ENCODE data around the gene FMN2. TPM values are rescaled to one million over a fixed set of nuclear protein-coding genes. Genes with fewer than 3 reads are reported as not detected.

FMN2 gene
- polyA plus RNA-seq, 3 donors, result 5.1 to 7.4 (median 5.4) TPM

DNA sequence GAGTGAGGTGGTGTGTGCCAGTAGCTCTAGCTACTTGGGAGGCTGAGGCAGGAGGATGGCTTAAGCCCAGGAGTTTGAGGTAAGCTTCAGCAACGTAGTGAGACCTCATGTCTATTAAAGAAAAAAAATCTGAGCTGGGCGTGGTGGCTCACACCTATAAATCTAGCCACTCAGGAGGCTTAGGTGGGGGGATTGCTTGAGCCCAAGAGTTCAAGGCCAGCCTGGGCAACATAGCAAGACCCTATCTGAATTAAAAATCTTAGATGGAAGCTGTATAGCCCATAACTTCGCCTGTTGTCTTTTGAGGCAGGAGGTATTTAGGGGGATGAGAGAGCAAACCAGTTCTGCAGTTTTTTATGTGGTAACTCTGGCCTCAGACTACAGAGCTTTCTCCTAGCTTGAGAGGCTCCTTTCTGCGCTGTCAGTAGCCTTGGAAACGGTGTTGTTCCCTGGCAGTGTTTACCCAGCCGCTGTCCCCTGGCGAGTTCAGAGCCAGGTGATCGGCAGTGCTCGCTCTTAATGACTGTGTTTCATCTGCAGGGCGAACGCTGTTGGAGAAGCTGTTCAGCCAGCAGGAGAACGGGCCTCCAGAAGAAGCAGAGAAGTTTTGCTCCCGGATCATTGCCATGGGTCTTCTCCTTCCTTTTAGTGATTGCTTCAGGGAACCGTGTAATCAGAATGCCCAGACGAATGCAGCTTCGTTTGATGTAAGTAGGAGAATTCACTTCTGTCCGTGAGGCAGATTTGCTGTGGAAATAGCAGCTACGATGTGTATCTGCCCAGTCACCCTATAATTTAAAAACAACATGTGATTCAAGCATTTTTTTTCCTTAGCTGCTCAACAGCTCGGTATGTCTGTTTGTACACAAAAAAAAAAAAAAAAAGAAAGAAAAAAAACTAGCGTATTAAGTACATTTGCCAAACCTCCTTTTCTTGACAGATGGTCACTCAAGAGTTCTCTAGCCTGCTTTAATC is 31.2 kb downstream of the FMN2 start:
- peak in 10 of 11 donors; percentile 7 to 66 (median 40) for DNase-seq (ENCODE audit: extremely low read depth in 1 of 11, low read depth in 9 of 11, low spot score in 4 of 11)

DNA sequence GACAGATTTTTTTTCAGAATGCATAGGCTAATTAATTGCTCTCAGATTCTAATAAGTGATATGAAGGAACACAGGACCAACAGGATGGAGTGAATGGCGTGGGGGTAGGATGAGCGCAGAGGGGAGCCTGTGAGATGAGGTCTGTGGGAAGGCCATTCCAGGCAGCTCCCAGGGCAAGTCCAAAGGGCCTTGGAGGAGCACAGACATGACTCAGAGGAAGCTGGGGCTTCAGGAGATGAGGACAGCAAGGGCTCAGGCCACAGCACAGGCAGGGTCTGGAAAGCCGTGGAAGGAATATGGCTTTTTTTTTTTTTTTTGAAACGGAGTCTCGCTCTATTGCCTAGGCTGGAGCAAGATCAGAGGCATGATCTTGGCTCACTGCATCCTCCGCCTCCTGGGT is 35.1 kb downstream of the FMN2 start:
- DNase-seq (ENCODE audit: extremely low read depth in 1 of 11, low read depth in 9 of 11, low spot score in 4 of 11), result no peak

DNA sequence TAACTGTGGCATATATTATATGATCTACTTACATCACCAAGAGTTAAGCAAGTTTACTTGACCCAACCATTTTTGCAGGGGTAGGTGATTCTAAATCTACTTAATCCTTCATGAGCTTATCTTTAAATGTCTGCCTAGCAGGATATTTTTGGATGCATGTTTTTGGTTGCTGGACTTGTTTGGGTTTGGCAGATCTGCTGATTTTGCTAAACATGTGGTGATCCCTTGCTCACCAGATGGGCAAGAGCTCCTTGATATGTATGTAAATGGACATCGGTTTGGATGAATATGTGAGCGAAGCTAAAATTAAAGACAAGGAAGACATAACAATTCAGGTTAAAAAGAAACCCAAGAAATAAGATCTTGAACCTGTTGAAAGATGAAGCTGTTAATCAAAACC is 36.7 kb downstream of the FMN2 start:
- no peak for DNase-seq (ENCODE audit: extremely low read depth in 1 of 11, low read depth in 9 of 11, low spot score in 4 of 11)

DNA sequence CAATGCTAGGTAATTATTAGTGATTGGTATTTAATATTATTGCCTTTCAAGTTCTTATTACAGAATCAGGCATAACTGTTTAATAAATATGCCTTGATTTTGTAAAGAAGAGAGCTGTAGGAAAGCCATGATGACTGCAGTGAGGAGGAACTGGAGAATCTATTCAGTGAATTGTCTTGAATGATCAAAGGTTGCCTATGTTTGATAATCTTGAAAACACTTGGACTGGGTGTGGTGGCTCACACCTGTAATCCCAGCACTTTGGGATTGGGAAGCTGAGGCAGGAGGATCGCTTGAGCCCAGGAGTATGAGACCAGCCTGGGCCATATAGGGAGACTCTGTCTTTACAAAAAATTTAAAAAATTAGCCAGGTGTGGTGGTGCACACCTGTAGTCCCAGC is 42.4 kb downstream of the FMN2 start:
- DNase-seq (ENCODE audit: extremely low read depth in 1 of 11, low read depth in 9 of 11, low spot score in 4 of 11), result no peak

DNA sequence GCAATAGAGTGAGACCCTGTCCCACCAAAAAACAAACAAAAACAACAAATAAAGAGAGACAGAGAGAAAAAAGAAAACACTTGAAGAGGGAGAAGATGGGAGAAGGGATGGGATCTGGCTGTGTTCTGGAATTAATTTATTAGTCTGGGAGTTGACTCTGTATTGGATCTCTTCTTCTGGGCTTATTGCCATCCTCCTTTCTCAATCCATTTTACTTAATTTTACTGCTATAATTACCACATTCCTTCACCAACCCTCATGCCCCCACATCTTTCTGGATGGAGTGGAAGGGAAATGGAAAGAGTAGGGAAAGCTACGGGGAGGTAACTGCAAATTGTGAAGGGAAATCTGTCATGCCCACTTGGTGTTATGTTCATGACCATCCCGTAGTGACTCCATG is 42.9 kb downstream of the FMN2 start:
- no peak for DNase-seq (ENCODE audit: extremely low read depth in 1 of 11, low read depth in 9 of 11, low spot score in 4 of 11)

DNA sequence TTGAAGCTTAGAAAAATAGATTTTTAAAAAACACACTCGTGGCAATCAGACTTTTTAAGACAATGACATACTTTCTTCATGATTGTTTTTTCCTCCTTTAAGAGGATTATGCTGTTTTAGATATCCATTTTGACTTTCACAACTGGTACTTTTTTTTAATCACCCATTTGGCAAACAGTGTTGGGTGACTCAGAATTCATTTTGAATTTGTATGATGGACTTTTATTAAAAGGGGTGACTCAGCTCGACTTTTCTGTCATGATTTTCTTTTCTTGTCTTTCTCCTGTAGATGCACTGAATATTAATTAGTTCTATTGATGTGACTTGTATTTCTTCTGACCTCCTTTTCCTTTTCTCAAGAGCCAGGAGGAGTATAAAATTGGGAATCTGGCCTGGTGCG is 44.7 kb downstream of the FMN2 start:
- DNase-seq (ENCODE audit: extremely low read depth in 1 of 11, low read depth in 9 of 11, low spot score in 4 of 11), result no peak

DNA sequence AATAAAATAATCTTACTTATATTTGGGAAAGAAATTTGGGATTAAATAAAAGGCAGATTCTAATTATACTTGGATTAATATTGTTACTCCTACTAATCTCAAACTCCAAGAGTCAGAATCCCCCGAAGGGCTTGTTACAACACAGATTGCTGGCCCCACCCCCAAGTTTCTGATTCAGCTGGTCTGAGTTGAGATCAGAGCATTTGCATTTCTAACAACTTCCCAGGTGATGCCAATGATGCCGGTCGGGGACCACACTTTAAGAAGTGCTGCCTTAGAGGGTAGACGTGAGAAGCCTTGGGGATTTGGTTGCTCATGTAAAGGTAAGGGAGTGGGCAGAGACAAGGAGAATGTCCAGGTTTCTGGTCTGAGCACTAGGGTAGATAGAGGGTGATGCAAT is 47.2 kb downstream of the FMN2 start:
- no peak for DNase-seq (ENCODE audit: extremely low read depth in 1 of 11, low read depth in 9 of 11, low spot score in 4 of 11)

DNA sequence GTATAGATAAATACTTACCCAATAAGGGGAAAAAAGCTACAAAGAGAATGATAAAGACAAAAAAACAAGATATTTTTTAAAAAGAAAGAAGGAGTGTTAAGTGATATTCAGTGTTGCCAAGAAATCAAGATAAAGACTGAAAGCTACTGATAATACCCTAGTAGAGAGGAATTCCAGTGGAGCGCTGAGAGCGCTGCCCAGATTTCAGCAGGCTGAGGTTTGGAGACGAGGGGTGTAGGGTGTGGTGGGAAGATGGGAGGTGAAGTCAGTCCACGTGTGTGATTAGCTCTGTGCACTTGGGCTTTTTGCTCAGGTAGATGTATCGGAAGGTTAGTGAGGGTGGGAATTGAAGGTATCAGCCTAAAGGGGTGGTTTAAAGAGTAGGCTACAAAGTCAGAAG is 47.8 kb downstream of the FMN2 start:
- DNase-seq (ENCODE audit: extremely low read depth in 1 of 11, low read depth in 9 of 11, low spot score in 4 of 11), result no peak

DNA sequence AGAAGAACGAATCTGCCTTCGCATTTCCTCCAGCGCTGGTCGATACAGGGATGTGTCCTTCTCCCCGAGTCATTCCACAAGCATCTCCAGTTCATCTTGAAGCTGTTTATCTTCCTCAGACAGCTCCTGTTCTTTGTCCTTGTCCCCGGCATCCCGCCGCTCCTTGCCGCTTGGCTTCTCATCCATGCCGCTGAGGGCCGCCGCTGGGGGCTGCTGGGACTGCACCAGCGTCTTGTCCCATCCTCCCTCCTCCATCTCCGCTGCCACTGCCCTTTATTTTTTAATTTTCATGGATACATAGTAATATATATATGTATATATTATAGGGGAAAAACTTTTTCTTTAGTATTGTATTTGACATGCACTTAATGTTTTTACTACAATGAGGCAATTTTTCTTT is 53.4 kb downstream of the FMN2 start:
- no peak for DNase-seq (ENCODE audit: extremely low read depth in 1 of 11, low read depth in 9 of 11, low spot score in 4 of 11)

DNA sequence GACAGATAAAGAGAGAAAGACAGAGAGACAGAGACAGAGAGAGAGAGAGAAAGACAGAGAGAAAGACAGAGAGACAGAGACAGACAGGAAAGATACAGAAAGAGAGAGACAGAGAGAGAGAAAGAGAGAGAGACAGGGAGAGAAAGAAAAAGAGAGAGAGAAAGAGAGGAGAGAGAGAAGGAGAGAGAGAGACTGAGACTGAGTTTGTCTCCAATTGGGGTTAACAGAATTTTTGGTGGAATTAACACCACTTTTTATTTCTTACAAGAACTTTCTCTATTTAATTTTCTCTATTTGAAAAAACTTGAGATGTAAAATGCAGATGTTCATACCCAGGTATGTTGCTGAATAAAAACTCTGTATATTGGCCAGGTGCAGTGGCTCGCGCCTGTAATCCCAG is 56.6 kb downstream of the FMN2 start:
- no peak for DNase-seq (ENCODE audit: extremely low read depth in 1 of 11, low read depth in 9 of 11, low spot score in 4 of 11)

DNA sequence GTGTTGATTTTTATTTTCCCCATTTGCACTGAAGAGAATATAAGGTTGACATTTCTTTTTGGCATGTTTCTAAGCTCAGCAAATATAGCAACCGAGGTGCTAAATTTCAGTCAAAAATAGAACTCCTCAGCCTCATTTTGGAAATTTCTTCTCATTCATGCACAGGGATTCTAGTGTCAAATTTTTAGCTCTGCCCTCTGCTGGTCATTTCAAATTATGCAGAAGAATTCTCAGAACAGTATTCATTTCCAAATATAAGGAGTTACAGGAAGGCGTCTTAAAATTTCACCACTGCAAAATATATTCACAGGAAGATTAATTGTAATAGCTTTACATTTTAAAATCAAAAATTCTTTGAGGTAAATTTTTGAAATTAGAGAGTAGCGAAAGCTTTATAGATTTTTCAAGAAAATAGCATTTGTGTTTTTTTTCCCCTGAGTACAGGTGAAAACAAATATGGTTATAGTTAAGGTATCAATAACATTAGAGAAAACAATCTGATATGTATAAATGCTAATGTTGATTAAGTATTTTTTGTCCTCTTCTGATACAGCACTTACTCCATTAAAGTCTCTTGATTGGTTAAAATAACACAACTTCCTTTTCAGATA is 57.9 kb downstream of the FMN2 start:
- DNase-seq (ENCODE audit: extremely low read depth in 1 of 11, low read depth in 9 of 11, low spot score in 4 of 11), result peak in 10 of 11 donors; percentile 3 to 39 (median 18)

DNA sequence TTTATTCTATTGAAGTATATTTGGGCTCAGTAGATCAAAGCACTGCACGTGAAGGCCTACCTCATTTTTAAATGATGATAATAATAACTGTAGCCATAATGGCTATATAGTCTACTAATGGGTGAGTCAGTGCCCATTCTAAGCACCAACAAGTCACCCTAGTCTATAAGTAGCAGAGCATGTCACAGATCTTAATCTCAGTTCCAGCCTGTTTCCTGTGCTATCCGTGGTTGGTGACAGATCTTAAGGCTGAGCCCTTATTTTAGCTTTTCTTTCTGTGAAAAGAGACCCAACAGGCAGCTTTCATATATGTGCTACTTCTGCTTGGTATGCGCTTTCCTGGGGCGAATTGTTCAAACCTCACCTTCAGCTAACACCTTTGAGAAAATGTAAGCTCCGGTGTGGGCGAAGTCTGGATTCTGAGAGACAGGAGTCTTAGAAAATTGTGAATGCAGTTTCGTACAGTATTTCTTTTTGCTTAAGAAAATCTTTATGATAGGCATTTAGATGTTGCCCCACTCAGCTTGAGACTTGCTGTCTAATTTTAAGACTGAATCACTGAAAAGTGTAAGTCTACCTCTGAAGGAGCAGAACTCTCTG is 59.6 kb downstream of the FMN2 start:
- no peak for DNase-seq (ENCODE audit: extremely low read depth in 1 of 11, low read depth in 9 of 11, low spot score in 4 of 11)

DNA sequence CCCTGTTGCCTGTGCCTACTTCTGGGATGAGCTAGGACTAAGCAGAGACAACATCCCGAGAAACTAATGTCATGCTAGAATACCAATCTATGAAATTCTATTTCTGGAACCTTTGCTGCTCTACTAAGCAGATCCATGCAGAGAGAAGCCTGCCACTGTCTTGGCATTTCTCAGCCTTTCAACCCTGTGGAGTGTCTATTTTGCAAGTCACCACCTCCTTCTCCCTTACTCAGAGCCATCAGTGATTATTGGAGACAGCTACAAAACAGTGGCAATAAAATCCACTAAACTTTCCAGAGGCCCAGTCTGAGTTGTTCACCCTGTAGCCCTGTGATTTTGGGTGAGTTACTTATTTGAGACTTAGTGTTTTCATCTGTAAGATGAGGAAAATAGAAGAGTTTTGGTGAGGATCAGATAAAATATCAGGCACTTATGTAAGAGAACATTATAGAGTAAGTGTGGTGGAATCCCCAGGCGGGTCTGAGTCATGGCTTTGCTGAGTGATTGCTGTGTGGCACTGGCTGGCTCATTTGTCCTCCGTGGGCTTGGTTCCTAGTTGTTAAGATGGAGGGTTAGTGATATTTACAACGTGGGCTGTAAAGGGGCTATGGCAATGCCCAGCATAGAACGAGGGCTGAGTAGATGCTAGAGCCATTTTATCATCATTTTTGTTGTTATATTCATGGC is 61.1 kb downstream of the FMN2 start:
- DNase-seq (ENCODE audit: extremely low read depth in 1 of 11, low read depth in 9 of 11, low spot score in 4 of 11), result no peak

DNA sequence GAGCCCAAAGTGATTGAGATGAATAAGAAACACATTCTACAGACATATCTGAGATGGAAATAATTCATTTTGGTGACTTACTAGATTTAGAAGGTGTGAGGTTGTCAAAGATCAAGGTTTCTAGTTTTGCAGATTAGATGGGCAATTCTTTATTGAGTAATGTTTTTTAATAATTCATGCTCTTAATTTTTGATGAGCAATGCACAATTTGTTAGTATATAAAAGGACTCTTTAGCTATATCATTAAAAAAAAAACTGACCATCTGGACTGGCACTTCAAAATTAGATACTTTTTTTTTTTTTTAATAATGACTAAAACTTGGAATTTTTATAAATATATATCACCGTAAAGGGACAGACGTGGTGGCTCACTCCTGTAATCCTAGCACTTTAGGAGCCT is 63.9 kb downstream of the FMN2 start:
- DNase-seq (ENCODE audit: extremely low read depth in 1 of 11, low read depth in 9 of 11, low spot score in 4 of 11), result no peak

DNA sequence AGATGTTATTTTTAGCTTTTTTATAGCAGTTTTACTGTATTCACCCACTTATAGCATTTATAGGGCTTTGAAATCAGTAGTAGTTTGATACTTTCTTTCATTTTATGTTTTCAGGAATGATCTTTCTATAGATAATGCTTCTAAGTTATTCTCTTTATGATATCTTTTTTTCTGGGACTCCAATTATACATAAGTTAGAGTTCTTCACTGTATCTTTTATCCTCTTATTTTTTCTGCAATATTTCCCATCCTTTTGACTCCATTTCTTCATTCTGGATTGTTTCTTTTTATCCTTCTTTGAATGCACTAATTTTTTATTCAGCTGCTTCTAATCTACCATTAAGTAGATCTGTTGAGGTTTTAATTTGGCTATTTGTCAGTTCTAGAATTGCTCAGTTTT is 73.1 kb downstream of the FMN2 start:
- no peak for DNase-seq (ENCODE audit: extremely low read depth in 1 of 11, low read depth in 9 of 11, low spot score in 4 of 11)

DNA sequence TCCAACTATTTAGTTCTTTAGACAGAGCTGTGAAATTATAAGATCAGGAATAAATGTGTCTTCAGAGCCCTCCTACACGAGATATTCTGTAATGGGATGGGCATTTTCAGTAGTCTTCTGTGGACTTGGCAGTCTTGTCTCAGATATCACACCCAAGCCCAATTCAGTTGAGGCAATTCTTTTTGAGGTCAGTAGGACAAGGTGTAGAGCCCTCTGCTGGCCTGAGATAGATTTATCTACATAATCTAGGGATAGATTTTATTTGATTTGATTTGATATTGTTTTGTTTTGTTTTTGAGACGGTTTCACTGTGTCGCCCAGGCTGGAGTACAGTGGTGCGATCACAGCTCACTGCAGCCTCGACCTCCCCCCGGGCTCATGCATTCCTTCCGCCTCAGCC is 77.5 kb downstream of the FMN2 start:
- DNase-seq (ENCODE audit: extremely low read depth in 1 of 11, low read depth in 9 of 11, low spot score in 4 of 11), result no peak

DNA sequence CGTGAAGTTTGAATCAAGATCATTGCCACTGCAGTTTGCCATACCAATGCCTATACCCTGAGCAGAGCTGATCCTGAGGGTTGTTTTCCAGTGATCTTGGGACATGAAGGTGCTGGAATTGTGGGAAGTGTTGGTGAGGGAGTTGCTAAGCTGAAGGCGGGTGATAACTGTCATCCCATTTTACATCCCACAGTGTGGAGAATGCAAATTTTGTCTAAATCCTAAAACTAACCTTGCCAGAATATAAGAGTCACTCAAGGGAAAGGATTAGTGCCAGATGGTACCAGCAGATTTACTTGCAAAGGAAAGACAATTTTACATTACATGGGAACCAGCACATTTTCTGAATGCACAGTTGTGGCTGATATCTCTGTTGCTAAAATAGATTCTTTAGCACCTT is 78.6 kb downstream of the FMN2 start:
- no peak for DNase-seq (ENCODE audit: extremely low read depth in 1 of 11, low read depth in 9 of 11, low spot score in 4 of 11)

DNA sequence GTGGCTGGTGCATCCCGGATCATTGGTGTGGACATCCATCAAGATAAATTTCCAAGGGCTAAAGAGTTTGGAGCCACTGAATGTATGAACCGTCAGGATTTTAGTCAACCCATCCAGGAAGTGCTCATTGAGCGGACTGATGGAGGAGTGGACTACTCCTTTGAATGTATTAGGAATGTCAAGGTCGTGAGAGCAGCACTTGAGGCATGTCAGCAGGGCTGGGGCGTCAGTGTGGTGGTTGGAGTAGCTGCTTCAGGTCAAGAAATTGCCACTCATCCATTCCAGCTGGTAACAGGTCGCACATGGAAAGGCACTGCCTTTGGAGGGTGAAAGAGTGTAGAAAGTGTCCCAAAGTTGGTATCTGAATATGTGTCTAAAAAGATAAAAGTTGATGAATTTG is 79.1 kb downstream of the FMN2 start:
- no peak for DNase-seq (ENCODE audit: extremely low read depth in 1 of 11, low read depth in 9 of 11, low spot score in 4 of 11)

DNA sequence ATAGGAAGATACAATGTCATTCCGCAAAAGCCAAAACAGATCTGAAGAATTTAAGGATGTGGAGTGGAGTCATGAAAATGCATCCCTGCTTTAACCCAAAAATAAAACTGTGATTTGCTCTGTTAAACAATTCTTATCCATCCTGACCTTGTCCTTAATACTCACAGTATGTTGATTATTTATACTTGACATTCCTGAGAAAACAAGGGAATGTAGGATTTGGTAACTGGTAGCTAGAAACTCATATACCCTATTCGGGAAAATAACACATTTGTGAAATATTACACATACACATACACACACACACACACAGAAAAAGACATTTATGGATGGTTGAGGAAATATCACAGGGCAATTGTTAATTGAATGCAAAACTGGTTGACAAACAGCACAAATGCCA is 80.2 kb downstream of the FMN2 start:
- DNase-seq (ENCODE audit: extremely low read depth in 1 of 11, low read depth in 9 of 11, low spot score in 4 of 11), result no peak

DNA sequence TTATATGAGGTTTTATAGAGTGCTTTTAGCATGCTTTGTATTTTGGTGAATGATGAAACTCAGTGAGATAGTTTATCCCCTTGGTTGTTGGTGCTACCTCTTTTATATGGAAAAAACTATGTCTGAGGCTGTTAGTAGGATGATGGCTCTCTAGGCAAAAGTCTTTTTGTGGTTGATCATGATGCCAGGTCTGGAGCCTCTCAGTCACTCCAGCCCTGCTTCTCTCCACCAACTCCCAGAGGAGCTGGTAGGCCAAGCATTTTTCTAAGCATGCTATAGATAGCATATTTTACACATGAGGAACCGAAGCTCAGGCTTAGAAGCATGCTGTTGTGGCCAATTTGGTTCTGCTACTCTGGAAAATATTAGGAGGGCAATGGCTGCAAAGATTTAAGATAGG is 82.2 kb downstream of the FMN2 start:
- DNase-seq (ENCODE audit: extremely low read depth in 1 of 11, low read depth in 9 of 11, low spot score in 4 of 11), result no peak

Data from renal cortex interstitium (tissue), 11 donors.